ENCODE data around the gene CHTOP. TPM values are rescaled to one million over a fixed set of nuclear protein-coding genes. Genes with fewer than 3 reads are reported as not detected.

Gene CHTOP
- total and polyA plus RNA-seq, 2 experiments from 2014 or later, result 73.4 to 97.8 TPM

DNA sequence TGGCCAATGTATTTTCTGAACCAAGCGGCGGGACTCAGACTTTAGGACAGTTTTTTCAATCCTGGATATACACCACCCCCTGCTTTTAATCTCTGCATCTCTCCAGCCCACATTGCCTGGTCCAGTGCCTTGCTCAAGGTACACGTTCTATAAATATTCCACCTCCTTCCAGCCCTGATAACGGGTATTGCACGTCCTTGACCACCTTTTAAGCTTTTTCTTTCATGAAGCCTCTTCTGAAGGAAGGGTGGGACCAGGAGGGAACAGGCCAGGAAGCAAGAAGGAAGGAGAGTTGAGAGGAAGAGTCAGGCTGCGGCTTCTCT lies 24.3 kb upstream of the CHTOP start (continued):
- TF ChIP-seq CTCF (conservative IDR thresholded peaks at IDR 0.05; ENCODE audit: low read depth in 2 of 2) (no peak), ZNF331 (CRISPR knock-in tag; IDR thresholded peaks at IDR 0.05; ENCODE audit: low read depth) (no peak), EZH2phosphoT487 (IDR thresholded peaks at IDR 0.05; ENCODE audit: unreplicated experiment) (no peak), REST (IDR thresholded peaks at IDR 0.05; ENCODE audit: unreplicated experiment) (no peak), JUNB (IDR thresholded peaks at IDR 0.05; ENCODE audit: unreplicated experiment) (no peak), ZNF114 (CRISPR knock-in tag; IDR thresholded peaks at IDR 0.05) (no peak), ETS1 (IDR thresholded peaks at IDR 0.05) (no peak), CREB1 (CRISPR knock-in tag; IDR thresholded peaks at IDR 0.05; ENCODE audit: low read depth) (no peak), STAT1 (IDR thresholded peaks at IDR 0.05; ENCODE audit: unreplicated experiment) (no peak), POLR2AphosphoS5 (IDR thresholded peaks at IDR 0.05; ENCODE audit: low read depth) (no peak)

GRCh38 chr1:153610334-153610733 lies 23.5 kb upstream of the CHTOP start:
- Histone ChIP-seq H3K36me3 (ENCODE audit: insufficient read depth) (no peaks in the 10 kb centered on the region), H3K27ac (ENCODE audit: low read depth) (no peak overlapping the region), H3K9me2 (ENCODE audit: insufficient read depth) (no peaks in the 10 kb centered on the region), H3K4me2 (no peak overlapping the region), H2AFZ (no peak overlapping the region), H3K79me2 (replicated peaks; ENCODE audit: insufficient read depth) (no peaks in the 10 kb centered on the region), H3K4me1 (ENCODE audit: insufficient read depth) (peaks cover 43% of the 10 kb centered on the region), H3K27me3 (ENCODE audit: insufficient read depth) (no peaks in the 10 kb centered on the region), H3F3A (replicated peaks; ENCODE audit: low read depth) (no peaks in the 10 kb centered on the region; the same call in 1 of the 2 replicates), H4K20me1 (replicated peaks; ENCODE audit: insufficient read depth) (no peaks in the 10 kb centered on the region), H3K4me3 (no peak overlapping the region)
- Mint-ChIP-seq H3K9me3 (no peaks in the 10 kb centered on the region), H3K27me3 (ENCODE audit: insufficient read depth, low read depth, poor library complexity) (peaks cover 13% of the 10 kb centered on the region), H3K36me3 (ENCODE audit: low read depth) (no peaks in the 10 kb centered on the region; the same call in 1 of the 3 replicates), H3K4me1 (peaks cover 52% of the 10 kb centered on the region), H3K4me3 (no peak overlapping the region), H3K27ac (no peak overlapping the region)
- ATAC-seq (no peak), DNase-seq (ENCODE audit: low spot score) (no peak)
- TF ChIP-seq CREB1 (CRISPR knock-in tag; IDR thresholded peaks at IDR 0.05; ENCODE audit: low read depth), result no peak
- TF ChIP-seq CTCF (conservative IDR thresholded peaks at IDR 0.05; ENCODE audit: low read depth in 2 of 2), result no peak
- no peak for TF ChIP-seq REST (IDR thresholded peaks at IDR 0.05; ENCODE audit: unreplicated experiment)
- TF ChIP-seq ETS1 (IDR thresholded peaks at IDR 0.05), result no peak
- no peak for TF ChIP-seq ZNF114 (CRISPR knock-in tag; IDR thresholded peaks at IDR 0.05)
